IMR-90 (cell line): ENCODE measurements around the gene GHDC. TPM values are rescaled to one million over a fixed set of nuclear protein-coding genes. Genes with fewer than 3 reads are reported as not detected.

Experiments
- ATAC-seq: fragments of 200-7000 bp; cut with Tn5 transposase; 2 replicates; pipeline ENCODE4 v1.9.1; 2020; ENCODE audit warnings: low read depth, mild to moderate bottlenecking, moderate library complexity
- BruUV-seq: library from RNA; stranded (reverse); fragments of 400-500 nt; replicated peaks from 2 replicates; lab custom pipeline; 2021; lab: Mats Ljungman, UMichigan
- CTCF ChIA-PET: fragments of 300-600 bp; formaldehyde crosslinking; extraction: SDS; loops from one replicate; lab custom pipeline; 2021; ENCODE audit warnings: antibody characterized with exemption; lab: Yijun Ruan, JAX
- POLR2A ChIA-PET: fragments of 300-600 bp; sonication (Branson Sonifier 250); formaldehyde crosslinking; loops from one replicate; lab custom pipeline; 2022; ENCODE audit warnings: antibody characterized with exemption; ENCODE audit not compliant: unreplicated experiment; lab: Charles Lee
- DNase-seq: peaks from one replicate; pipeline ENCODE4 v3.0.0; 2013
- H2AFZ ChIP-seq: replicated peaks from 2 replicates; pipeline ENCODE3; 2013; ENCODE audit warnings: low read length, mild to moderate bottlenecking; ENCODE audit not compliant: poor library complexity
- H2AK5ac ChIP-seq: 2 replicates; pipeline ENCODE4 v1.6.1; 2013; ENCODE audit warnings: low read depth, low read length, inconsistent platforms
- H2AK9ac ChIP-seq: replicated peaks from 2 replicates; pipeline ENCODE3; 2013; ENCODE audit warnings: mild to moderate bottlenecking, low read depth, low read length, moderate library complexity; ENCODE audit not compliant: poor library complexity
- H2BK120ac ChIP-seq: 2 replicates; pipeline ENCODE4 v1.6.1; 2013; ENCODE audit warnings: low read depth, low read length, inconsistent platforms
- H2BK15ac ChIP-seq: 3 replicates; pipeline ENCODE4 v1.6.1; 2013; ENCODE audit warnings: low read depth, low read length, inconsistent platforms
- H2BK20ac ChIP-seq: 2 replicates; pipeline ENCODE4 v1.6.1; 2013; ENCODE audit warnings: low read depth, mild to moderate bottlenecking, inconsistent platforms, low read length, moderate library complexity
- H2BK5ac ChIP-seq: 2 replicates; pipeline ENCODE4 v1.6.1; 2013; ENCODE audit warnings: mild to moderate bottlenecking, low read depth, low read length, inconsistent platforms; ENCODE audit not compliant: poor library complexity, severe bottlenecking
- H3K14ac ChIP-seq: replicated peaks from 2 replicates; pipeline ENCODE4 v1.6.1; 2013; ENCODE audit warnings: low read depth, low read length, inconsistent platforms
- H3K18ac ChIP-seq: 2 replicates; pipeline ENCODE4 v1.6.1; 2013; ENCODE audit warnings: low read depth, low read length, control low read depth
- H3K23ac ChIP-seq: 2 replicates; pipeline ENCODE4 v1.6.1; 2013; ENCODE audit warnings: low read depth, low read length, inconsistent platforms
- H3K27ac ChIP-seq: 2 replicates; pipeline ENCODE4 v1.5.1; 2013; ENCODE audit warnings: mild to moderate bottlenecking, control low read depth, low read length; ENCODE audit not compliant: insufficient read depth
- H3K27me3 ChIP-seq: 2 replicates; pipeline ENCODE4 v1.6.1; 2013; ENCODE audit warnings: low read length; ENCODE audit not compliant: control insufficient read depth, insufficient read depth
- H3K36me3 ChIP-seq: 2 replicates; pipeline ENCODE4 v1.6.1; 2013; ENCODE audit warnings: low read length, mixed read lengths; ENCODE audit not compliant: control insufficient read depth, insufficient read depth
- H3K4ac ChIP-seq: 2 replicates; pipeline ENCODE4 v1.6.1; 2013; ENCODE audit warnings: low read depth, low read length, inconsistent platforms
- H3K4me1 ChIP-seq: 2 replicates; pipeline ENCODE4 v1.6.1; 2013; ENCODE audit warnings: low read length, mixed read lengths; ENCODE audit not compliant: control insufficient read depth, insufficient read depth
- H3K4me2 ChIP-seq: 2 replicates; pipeline ENCODE4 v1.6.1; 2013; ENCODE audit warnings: low read depth, mild to moderate bottlenecking, control low read depth, low read length, moderate library complexity
- H3K4me3 ChIP-seq: 2 replicates; pipeline ENCODE4 v1.5.1; 2013; ENCODE audit warnings: low read depth, mild to moderate bottlenecking, control low read depth, low read length, moderate library complexity; ENCODE audit not compliant: insufficient read depth
- H3K56ac ChIP-seq: 2 replicates; pipeline ENCODE4 v1.6.1; 2013; ENCODE audit warnings: low read length, inconsistent platforms; ENCODE audit not compliant: insufficient read depth; ENCODE audit errors: extremely low read depth
- H3K79me1 ChIP-seq, 2 experiments: 2 replicates each; pipeline ENCODE4 v1.6.1; 2013; ENCODE audit warnings: low read length in 2 of 2, inconsistent platforms in 1 of 2, low read depth in 1 of 2
- H3K9ac ChIP-seq: 2 replicates; pipeline ENCODE4 v1.6.1; 2013; ENCODE audit warnings: low read depth, low read length, control low read depth
- H3K9me1 ChIP-seq: 2 replicates; pipeline ENCODE4 v1.6.1; 2013; ENCODE audit warnings: low read length, inconsistent platforms; ENCODE audit not compliant: insufficient read depth
- H3K9me3 ChIP-seq: 2 replicates; pipeline ENCODE4 v1.6.1; 2013; ENCODE audit warnings: low read length; ENCODE audit not compliant: control insufficient read depth, insufficient read depth
- H4K20me1 ChIP-seq: 2 replicates; pipeline ENCODE4 v1.6.1; 2013; ENCODE audit warnings: low read length, inconsistent platforms; ENCODE audit not compliant: insufficient read depth
- H4K5ac ChIP-seq: 2 replicates; pipeline ENCODE4 v1.6.1; 2013; ENCODE audit warnings: mild to moderate bottlenecking, low read depth, low read length, control low read depth
- H4K8ac ChIP-seq, 2 experiments: 2 replicates each; pipeline ENCODE4 v1.6.1; 2013; ENCODE audit warnings: low read depth in 2 of 2, low read length in 2 of 2, control low read depth in 1 of 2, inconsistent platforms in 1 of 2
- H4K91ac ChIP-seq: 2 replicates; pipeline ENCODE4 v1.6.1; 2013; ENCODE audit warnings: low read depth, low read length, inconsistent platforms; ENCODE audit not compliant: insufficient read depth
- BHLHE40 ChIP-seq: fragments of 150-350 bp; IDR thresholded peaks from 2 replicates; pipeline ENCODE4 v1.6.1; 2016; ENCODE audit warnings: mild to moderate bottlenecking, low read depth, low read length
- CEBPB ChIP-seq: IDR thresholded peaks from 2 replicates; pipeline ENCODE4 v1.6.1; 2012; ENCODE audit warnings: low read depth, low read length, improper control_type of control experiment
- CHD1 ChIP-seq: IDR thresholded peaks from 2 replicates; pipeline ENCODE4 v1.6.1; 2012; ENCODE audit warnings: low read depth, low read length, improper control_type of control experiment
- FOS ChIP-seq: fragments of 150-350 bp; IDR thresholded peaks from 2 replicates; pipeline ENCODE4 v1.6.1; 2016; ENCODE audit warnings: low read depth, low read length
- MAFK ChIP-seq: IDR thresholded peaks from 2 replicates; pipeline ENCODE4 v1.6.1; 2012; ENCODE audit warnings: low read depth, low read length, improper control_type of control experiment
- MAZ ChIP-seq: IDR thresholded peaks from 2 replicates; pipeline ENCODE4 v1.6.1; 2012; ENCODE audit warnings: low read depth, mild to moderate bottlenecking, low read length, improper control_type of control experiment, moderate library complexity, borderline replicate concordance
- MXI1 ChIP-seq: IDR thresholded peaks from 2 replicates; pipeline ENCODE4 v1.6.1; 2012; ENCODE audit warnings: low read depth, mild to moderate bottlenecking, low read length, moderate library complexity, borderline replicate concordance
- NFE2L2 ChIP-seq: fragments of 150-350 bp; IDR thresholded peaks from 2 replicates; pipeline ENCODE4 v1.6.1; 2016; ENCODE audit warnings: low read depth, mild to moderate bottlenecking, low read length
- POLR2A ChIP-seq: IDR thresholded peaks from 2 replicates; pipeline ENCODE4 v1.6.1; 2012; ENCODE audit warnings: mild to moderate bottlenecking, low read depth, low read length
- RAD21 ChIP-seq: IDR thresholded peaks from 2 replicates; pipeline ENCODE4 v1.6.1; 2012; ENCODE audit warnings: low read length, improper control_type of control experiment
- RCOR1 ChIP-seq: IDR thresholded peaks from 2 replicates; pipeline ENCODE4 v1.6.1; 2012; ENCODE audit warnings: mild to moderate bottlenecking, low read length, improper control_type of control experiment; ENCODE audit not compliant: insufficient replicate concordance
- RFX5 ChIP-seq: IDR thresholded peaks from 2 replicates; pipeline ENCODE4 v1.8.0; 2012; ENCODE audit warnings: low read depth, mild to moderate bottlenecking, low read length, moderate library complexity
- SMC3 ChIP-seq: fragments of 150-350 bp; IDR thresholded peaks from 2 replicates; pipeline ENCODE4 v1.6.1; 2016; ENCODE audit warnings: low read depth, mild to moderate bottlenecking, antibody characterized with exemption, low read length, moderate library complexity
- USF2 ChIP-seq: fragments of 150-350 bp; IDR thresholded peaks from 2 replicates; pipeline ENCODE4 v1.6.1; 2017; ENCODE audit warnings: mild to moderate bottlenecking, antibody characterized with exemption, low read length, low read depth
- WGBS, 2 experiments: methylation state at CpG; one replicate each; pipeline versions ENCODE4 v1.1.5 to v1.1.7; 2013; ENCODE audit warnings: missing lambda C conversion rate in 2 of 2; ENCODE audit not compliant: insufficient read length in 1 of 2; ENCODE audit errors: extremely low coverage in 2 of 2; 5-methylcytosine and 5-hydroxymethylcytosine counted together
- dilution Hi-C: fragments of 300-500 bp; cut with HindIII; formaldehyde crosslinking; loops from one replicate; pipeline ENCODE4 v1.14.3; 2018; ENCODE audit warnings: low sequenced_read_pairs; ENCODE audit not compliant: unreplicated experiment
- in situ Hi-C: fragments of 300-500 bp; cut with MboI; formaldehyde crosslinking; loops from 3 replicates; pipeline ENCODE4 v1.14.3; 2019; ENCODE audit warnings: low sequenced_read_pairs, inconsistent platforms, mixed read lengths
- intact Hi-C: fragments of 100-400 bp; cut with micrococcal nuclease; formaldehyde crosslinking; loops from 2 replicates; pipeline ENCODE4 v1.10.0; 2022
- polyA plus RNA-seq, 3 experiments: library from polyadenylated mRNA; depleted of rRNA; stranded (reverse); fragments of >200 nt; gene quantifications; 2 replicates each; pipeline ENCODE4 v1.2.3, GENCODE V29; 2012; ENCODE audit warnings: low replicate concordance in 1 of 3
- total RNA-seq: library from RNA; depleted of rRNA; stranded (reverse); fragments of >200 nt; gene quantifications from 2 replicates; pipeline ENCODE4 v1.2.3, GENCODE V29; 2012
- TF ChIP-seq, protein P1 (sequence below): fragments of 150-350 bp; IDR thresholded peaks from 2 replicates; pipeline ENCODE4 v1.6.1; 2016; ENCODE audit warnings: low read depth, mild to moderate bottlenecking, low read length, moderate library complexity, borderline replicate concordance

Gene GHDC
- total and polyA plus RNA-seq, 2 of the 4 experiments (the other 2 are of a cell fraction): 5.2 to 8.1 TPM

DNA sequence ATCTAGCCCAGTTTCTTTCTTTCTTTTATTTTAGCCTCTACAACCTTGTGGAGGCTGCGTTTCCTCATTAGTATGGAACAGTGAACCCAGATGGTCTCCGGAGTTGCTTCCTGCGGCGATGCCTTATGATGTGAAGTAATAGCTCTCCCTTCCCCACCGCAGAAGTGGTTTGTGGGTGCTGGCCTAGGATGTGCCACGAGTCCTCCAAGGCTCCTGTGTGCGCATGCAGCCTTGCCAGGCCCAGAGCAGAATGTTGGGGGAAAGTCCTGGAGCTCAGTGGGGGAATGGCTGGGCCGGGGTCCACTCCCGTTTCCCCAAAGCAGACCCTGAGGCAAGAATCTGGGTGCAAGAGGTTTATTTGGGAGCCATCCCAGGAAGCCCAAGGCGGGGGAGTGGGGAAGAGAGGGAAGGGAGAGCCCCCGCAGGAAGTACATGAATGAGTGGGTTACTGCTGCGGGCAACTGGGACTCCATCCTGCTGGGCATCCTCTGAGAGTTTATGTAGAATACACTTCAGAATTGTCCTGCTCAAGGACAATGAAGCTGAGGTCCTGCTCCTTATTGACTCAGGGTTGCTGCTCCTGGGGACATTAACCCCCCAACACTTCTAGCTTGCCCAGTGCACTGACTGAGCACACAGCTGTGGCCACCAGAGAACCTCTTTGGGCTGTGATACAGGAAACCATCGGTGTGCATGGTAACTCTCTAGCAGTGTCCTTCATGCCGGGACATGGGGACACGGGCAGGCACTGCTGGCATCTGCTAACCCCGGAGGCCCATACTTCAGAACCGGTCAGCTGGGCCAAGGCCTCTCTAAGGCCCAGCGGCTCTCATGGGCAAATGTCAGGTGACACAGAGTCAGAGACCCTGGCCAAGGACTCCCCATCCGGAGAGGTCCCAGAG is 5.3 kb downstream of the GHDC start:
- no peaks in the 10 kb centered on the region for H3K36me3 ChIP-seq
- H3K14ac ChIP-seq: no peak overlapping the region
- H2AFZ ChIP-seq: peak overlapping the region; percentile 29
- H2BK20ac ChIP-seq: no peak overlapping the region
- no peak overlapping the region for H3K4ac ChIP-seq
- H3K27ac ChIP-seq: no peak overlapping the region
- peaks cover 0 to 5% of the 10 kb centered on the region in 2 experiments; a peak in 1 of 4 replicates for H3K79me1 ChIP-seq
- no peak overlapping the region for H3K9ac ChIP-seq
- no peak overlapping the region for H2BK120ac ChIP-seq
- in situ Hi-C loops (no loop called here), dilution Hi-C loops (no loop called here), intact Hi-C loops (no loop called here)
- no peak overlapping the region for H3K56ac ChIP-seq
- peaks cover 3% of the 10 kb centered on the region; the same call in 1 of the 2 replicates for H3K4me1 ChIP-seq
- H3K27me3 ChIP-seq: no peaks in the 10 kb centered on the region; the same call in 1 of the 2 replicates
- no peak overlapping the region for H2BK15ac ChIP-seq
- CTCF ChIA-PET: no interaction called here
- no peak overlapping the region for H3K23ac ChIP-seq
- no peak overlapping the region for H2AK9ac ChIP-seq
- H3K9me1 ChIP-seq: peaks cover 5% of the 10 kb centered on the region; the same call in 1 of the 2 replicates
- no peak overlapping the region for H3K18ac ChIP-seq
- H4K5ac ChIP-seq: no peak overlapping the region
- DNase-seq: no peak
- BruUV-seq: no TSS peak
- no peak overlapping the region for H3K4me3 ChIP-seq
- ATAC-seq: no peak
- no peaks in the 10 kb centered on the region for H4K20me1 ChIP-seq
- no peak overlapping the region for H4K91ac ChIP-seq
- no peak overlapping the region for H2BK5ac ChIP-seq
- no peak overlapping the region for H4K8ac ChIP-seq
- no peak overlapping the region for H2AK5ac ChIP-seq
- POLR2A ChIA-PET: no interaction called here
- 83% methylated on average over 11 of the region's 19 CpGs; no CpG with 5 or more reads in 1 of the 2 experiments for WGBS, 2 experiments
- no peak overlapping the region for H3K4me2 ChIP-seq
- no peaks in the 10 kb centered on the region for H3K9me3 ChIP-seq
- TF ChIP-seq BHLHE40 (no peak), CHD1 (no peak), CEBPB (no peak), MAZ (no peak), NFE2L2 (no peak), RCOR1 (no peak), RAD21 (no peak), RFX5 (no peak), MXI1 (no peak), USF2 (no peak), SMC3 (no peak), POLR2A (no peak), FOS (no peak), MAFK (no peak)
- TF ChIP-seq, protein P1, sequence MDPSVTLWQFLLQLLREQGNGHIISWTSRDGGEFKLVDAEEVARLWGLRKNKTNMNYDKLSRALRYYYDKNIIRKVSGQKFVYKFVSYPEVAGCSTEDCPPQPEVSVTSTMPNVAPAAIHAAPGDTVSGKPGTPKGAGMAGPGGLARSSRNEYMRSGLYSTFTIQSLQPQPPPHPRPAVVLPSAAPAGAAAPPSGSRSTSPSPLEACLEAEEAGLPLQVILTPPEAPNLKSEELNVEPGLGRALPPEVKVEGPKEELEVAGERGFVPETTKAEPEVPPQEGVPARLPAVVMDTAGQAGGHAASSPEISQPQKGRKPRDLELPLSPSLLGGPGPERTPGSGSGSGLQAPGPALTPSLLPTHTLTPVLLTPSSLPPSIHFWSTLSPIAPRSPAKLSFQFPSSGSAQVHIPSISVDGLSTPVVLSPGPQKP: no peak
